GF-D8 (cell line): ENCODE data around the gene DDX56.
"Not testable (repeated sequence)": the region's sequence is repeated elsewhere in the genome, so short reads cannot be mapped to it uniquely, and the experiment has no call there.

ENCODE experiments used
- DNase-seq: peaks from one replicate; lab custom pipeline; 2025; lab: John Stamatoyannopoulos, UW

Gene DDX56

DNA sequence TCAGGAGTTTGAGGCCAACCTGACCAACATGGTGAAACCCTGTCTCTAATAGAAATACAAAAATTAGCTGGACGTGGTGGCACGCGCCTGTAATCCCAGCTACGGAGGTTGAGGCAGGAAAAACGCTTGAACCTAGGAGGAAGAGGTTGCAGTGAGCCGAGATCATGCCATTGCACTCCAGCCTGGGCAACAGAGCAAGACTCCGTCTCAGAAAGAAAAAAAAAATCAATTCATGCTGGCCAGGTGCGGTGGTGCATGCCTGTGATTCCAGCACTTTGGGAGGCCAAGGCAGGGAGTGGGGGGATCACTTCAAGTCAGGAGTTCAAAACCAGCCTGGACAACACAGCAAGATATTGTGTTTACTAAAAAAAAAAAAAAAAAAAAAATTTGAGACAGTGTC, 23.5 kb upstream of the DDX56 start:
- not testable (repeated sequence) for DNase-seq

DNA sequence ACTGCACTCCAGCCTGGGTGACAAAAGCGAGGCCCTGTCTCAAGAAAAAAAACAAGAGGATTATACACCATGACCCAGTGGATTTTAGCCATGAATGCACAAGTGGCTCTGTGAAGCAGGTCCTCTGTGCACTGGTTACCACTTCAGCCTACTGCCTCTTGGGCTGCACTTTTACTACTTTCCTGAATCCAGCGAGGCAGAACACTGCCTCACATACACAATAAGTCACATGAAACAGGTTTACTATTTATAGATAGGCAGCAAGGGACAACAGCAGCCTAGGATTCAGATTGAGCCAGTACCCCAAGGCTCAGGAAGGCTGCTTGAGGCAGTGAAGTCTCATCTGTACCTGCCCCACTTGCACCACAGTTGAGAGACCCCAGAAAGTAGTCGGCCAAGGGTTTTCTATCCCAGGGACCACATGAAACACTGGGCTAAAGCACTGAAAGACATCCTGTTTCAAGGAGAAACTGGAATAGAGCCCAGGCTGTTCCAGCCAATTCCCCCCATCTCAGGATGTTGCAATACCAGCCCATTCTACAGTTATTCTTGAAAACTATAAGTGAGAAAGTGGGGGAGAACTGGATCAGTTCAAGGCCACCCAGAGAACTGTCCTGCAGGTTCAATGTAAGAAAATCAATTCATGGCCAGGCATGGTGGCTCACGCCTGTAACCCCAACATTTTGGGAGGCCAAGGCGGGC, 22.4 kb upstream of the DDX56 start:
- DNase-seq: no peak

DNA sequence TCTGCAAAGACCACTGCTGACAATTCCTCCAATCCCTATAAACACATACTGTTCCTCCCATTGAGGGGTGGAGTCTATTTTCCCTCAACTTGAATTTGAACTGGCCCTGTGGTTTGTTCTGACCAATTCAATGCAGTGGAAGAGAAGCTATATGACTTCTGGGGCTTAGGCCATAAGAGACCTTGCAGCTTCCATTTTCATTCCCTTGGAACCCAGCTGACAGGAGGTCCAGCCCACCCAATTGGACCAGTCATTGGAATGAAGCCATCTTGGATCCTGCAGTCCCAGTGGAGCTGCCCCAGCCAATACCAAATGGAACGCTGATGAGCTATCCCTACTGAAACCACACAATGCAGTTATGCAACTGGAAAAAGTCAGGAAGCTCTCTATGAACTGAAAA, 17.2 kb upstream of the DDX56 start:
- no peak for DNase-seq

DNA sequence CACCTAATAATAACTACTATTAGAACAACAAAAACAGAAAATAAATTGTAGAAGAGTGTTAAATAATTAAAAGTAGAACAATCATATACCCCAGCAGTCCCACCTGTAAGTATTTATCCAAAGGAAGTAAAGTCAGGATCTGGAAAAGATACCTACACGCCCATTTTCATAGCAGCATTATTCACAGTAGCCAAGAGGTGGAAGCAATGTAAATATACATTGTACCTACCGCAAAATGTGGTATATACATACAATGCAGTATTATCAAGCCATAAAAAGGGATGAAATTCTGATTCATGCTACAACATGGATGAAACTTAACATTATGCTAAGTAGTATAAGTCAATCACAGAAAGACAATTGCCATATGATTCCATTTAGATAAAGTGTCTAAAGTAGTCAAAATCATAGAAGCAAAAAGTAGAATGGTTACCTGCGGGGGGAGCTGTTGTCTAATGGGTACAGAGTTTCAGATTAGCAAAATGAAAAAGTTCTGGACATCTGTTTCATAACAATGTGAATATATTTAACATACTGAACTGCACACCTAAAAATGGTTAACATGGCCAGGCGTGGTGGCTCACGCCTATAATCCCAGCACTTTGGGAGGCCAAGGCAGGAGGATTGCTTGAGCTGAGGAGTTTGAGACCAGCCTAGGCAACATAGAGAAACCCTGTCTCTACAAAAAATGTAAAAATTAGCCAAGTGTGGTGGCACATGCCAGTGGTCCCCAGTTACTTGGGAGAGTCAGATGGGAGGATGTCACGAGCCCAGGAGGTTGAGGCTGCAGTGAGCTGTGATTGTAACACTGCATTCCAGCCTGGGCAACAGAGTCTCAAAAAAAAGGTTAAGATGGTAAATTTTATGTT, 14.4 kb upstream of the DDX56 start:
- DNase-seq: peak; percentile 53

DNA sequence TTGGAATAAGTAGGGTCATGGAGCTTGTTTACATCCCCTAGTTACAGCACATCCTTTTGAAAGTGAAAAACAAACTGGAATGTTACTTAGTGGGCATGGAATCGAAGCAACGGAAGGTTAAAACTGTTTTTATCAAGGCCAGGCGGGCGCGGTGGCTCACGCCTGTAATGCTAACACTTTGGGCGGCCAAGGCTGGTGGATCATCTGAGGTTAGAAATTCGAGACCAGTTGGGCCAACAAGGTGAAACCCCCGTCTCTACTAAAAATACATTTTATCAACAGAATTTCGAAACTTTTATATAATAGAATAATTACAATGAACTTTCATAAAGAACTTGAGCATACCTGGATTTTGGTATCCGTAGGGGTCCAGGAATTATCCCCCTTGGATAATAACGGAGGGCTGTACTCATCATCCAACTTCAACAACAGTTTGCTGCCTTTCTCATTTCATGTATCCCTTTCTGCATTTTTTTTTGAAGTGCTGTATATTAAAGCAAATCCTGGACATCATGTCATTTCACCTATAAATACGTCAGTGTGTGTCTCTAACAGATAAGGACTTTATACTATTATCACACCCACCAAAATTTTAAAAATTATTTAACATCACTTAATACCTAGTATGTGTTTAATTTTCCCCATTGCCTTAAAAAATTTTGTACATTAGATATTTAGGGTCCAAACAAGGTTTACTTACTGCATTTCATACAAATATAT, 9.6 kb upstream of the DDX56 start:
- DNase-seq: no peak

DNA sequence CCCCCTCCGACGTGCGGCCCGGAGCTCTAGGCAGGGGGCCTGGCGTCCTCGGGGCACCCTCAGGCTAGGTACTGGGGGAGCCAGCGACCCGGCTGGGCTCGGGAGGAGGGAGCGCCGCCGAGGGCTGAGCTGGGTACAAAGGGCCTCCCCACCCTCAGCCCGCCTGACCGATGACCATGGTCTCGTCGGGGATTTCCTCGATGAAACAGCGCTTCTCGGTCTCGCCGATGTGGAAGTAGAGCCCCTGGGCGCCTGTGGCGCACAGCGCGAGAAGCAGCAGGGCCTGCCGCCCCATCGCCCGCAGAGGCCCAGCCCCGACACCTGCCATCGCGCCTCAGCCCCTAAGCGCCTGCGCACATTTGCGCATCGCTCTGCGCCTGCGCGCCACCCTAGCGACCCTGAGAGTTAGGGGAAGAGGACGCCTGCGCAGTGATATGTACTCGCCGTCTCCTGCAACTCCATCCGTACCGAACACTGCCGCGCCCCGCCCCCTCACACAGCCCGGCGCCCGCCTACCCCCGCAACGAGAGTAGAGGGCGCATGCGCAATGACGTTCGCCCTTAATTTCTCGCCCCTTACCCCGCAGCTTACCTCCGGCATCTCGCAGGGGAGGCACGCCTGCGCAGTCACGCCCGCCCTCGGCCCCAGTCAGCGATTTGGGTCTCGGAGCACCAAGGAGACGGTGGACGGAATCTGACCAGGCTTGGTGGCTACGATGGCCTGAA, 8.3 kb upstream of the DDX56 start, which contains the start of gene TMED4:
Gene TMED4, minus strand, starts transcription at position 353 of the 725 bp plus-strand sequence. Its CDS starts 25 bp downstream, at position 328.
- DNase-seq: peak; percentile 99

DNA sequence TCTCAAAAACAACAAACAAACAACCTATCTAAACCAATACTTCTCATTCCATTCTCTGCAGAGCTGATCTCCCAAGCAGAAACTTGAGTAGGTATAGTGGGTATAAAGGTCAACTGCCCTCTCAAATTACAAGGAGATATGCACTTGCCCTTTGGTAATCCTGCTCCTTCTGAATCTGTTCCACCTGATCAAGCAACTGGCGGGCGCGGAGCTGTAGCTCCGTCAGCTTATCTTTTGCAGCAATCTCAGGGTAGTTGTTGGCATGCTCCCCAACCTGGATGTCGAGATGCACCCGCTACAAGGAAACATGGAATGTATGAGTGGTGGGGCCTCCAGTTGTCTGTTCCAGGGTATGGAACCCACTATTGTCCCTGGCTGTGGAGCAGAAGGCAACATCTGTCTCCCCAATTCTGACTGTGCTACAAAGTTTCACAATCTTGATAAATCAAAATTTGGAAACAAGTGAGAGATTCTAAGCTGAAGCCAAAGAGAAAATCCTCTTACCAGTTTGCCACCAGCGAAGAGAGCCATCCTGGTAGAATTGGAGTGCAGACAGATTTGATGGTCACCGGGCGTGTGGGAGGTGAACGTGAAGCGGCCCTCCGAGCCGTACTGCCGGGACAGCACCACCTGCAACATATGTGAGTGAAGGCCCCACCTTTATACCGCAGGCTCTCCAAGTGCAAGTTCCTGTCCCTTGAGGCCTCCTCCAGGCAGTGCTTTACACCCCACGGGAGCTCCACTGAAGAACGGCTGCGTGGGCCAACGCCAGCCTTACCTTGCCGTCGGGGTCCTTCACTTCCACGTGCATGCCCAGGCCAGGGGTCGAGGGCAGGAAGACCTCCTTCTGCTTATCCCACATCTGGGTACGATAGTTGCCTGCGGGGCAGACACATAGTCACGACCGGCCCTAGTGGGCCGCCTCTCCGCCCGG, 7.5 kb upstream of the DDX56 start:
- peak; percentile 13 for DNase-seq

DNA sequence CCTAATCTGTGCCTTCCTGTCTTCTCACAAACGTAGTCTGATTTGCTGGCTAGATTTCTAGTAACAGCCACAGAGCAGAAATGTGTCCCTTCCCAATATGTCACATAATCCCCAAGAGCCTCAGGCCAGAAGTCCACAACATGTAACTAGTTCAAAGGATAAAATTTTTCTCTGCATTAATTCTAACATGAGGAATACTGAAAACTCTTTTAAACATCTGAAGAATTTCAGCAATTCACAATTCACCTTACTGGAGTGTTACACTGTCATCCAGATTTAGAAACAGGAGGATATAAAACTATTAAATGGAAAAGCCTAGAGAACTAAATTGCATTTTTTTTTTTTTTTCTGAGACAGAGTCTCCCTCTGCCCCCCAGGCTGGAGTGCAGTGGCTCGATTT, 2.5 kb upstream of the DDX56 start:
- DNase-seq: no peak

DNA sequence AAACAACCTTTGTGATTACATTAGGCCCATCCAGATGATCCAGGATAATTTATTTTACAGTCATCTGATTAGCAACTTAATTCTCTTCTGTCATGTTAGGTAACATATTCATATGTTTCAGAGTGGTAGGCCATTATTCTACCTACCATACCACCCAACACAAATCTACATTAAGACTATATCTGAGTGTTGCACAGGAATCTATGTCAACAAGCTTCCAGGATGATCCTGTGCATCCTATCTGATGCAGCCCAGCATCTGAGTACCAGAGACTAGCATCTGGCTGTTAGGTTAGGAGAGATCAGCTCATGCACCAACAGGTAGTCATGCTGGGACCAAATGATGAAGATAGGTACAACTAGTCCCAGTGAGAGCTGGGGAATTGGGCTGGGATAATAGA, 1.3 kb upstream of the DDX56 start:
- no peak for DNase-seq

DNA sequence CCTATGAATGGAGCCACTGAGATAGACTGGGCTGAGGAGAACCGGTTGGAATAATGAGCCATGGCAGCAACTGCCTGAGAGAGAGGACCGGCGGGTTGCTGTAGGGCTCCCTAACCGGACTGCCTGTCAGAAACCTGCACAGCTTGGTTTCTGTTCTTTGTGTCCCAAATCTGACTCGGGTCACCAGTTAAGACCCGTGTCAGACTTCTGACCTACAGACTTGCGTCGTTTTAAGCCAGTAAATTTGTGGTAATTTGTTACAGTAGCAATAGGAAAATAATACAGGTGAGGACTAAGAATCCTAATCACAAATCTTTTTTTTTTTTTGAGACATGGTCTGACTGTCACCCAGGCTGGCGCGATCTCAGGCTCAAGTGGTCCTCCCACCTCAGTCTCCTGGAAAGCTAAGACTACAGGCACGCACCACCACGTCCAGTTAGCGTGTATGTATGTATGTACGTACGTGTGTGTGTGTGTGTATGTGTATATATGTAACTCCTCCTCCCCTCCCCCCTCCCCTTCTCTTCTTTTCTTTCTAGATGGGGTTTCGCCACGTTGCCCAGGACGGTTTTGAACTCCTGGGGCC, 672 bp upstream of the DDX56 start:
- DNase-seq: no peak

DNA sequence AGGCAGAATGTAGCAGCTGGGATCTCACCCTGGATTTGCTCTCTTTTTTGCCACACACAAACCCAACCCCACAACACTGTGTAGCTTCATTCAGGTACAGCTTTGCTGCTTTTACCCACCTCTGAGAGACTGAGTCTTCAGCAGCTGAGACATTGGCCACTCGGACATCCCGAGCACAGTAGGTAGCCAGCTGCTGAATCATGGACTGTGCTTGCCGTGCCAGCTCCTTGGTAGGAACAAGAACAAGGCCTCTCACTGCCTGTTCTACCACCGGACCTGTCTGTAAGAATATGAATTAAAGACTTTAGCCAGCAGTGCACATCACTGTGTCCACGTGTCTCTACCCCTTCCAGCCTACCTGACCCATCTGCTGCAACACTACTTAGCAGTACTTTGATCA, 937 bp downstream of the DDX56 start:
- no peak for DNase-seq

DNA sequence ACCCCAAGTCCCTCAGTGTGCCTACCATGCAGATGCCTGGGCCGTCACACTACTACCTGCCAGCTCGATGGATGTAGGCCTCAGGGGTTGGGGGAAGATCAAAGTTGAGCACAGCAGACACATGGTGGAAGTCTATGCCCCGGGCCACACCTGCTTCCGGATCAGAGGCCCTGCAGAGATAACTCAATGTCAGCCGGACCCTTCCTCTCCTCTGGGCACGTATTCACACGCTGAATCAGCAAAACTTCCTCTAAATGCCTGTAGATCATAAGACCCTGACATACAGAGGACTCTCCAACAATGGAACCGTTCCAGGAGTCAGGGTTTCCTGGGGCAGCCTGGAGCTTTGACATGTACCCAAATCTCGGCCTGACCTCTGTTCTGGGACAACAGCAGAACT, 3.7 kb downstream of the DDX56 start:
- no peak for DNase-seq

DNA sequence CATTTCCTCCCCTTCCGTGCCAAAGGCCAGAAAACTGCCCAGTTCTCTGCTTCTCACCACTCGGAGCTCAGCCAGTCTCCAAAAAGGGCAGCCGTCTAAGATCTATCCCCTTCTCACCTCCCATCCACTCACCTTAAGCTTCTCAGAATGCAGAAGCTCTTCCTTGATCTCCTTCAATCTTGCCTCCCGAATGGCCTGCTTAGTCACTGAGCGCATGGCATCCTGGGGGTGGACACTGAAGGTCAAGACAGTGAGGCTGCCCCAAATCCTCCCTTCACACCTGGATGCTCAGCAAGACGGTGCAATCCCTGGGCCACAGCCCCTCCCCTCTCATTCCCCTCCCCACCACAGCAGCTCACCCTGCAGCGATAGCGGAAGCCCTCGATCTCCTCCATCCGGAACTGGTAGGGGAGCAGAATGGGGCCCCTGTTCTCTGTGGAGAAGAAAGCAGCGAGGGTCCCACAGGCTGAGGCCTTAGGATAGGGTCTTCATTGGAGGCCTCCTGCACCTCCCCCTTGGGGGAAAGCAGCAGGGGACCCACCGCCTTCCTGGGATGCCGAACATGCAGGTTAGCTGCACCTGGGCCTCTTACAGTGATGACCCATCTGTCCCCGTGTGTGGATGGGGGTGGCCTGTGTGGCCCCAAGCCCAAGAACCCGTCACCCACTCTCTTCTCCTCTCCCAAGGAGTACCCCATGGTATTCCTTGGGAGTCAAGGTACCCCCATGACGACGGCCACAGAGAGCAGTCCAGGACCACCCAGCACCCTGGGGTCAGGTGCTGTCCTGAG, 4.7 kb downstream of the DDX56 start:
- no peak for DNase-seq

DNA sequence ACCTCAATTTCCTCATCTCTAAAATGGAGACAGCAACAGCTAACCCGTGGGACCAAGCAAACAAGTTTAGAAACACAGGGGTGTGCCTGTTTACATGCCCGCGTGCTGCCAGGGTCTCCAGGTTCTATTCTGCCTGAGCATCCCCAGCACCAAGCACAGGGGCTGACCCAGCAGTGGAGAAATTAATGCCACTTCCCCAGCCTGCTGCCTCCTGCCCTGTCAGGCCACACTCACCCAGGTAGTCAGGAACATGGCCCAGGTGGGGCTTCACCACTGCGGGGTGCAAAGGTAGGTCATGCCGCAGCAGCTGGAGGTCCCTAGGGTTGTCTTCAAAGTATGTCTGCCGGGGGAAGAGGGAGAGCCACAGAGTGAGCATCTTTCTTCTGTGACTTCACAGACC, 5.8 kb downstream of the DDX56 start:
- DNase-seq: no peak

DNA sequence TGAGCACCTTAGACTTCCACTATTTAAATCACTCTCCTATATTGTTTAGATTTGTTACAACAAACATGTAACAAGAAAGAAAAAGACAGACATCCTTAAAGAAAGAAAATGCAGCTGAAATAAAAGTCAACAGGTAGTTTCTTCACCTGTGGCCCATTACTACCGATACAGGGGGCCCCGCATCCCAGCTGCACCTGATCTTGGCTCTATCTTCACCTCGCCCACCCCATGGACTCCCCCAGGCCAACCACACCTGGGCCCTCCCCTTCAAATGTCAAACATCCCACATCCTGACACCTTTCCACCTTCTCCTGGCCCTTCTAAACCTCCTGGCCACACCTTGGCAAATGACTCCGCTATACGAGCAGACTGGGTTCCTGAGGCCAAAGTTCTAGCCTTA, 7.0 kb downstream of the DDX56 start:
- DNase-seq: no peak

DNA sequence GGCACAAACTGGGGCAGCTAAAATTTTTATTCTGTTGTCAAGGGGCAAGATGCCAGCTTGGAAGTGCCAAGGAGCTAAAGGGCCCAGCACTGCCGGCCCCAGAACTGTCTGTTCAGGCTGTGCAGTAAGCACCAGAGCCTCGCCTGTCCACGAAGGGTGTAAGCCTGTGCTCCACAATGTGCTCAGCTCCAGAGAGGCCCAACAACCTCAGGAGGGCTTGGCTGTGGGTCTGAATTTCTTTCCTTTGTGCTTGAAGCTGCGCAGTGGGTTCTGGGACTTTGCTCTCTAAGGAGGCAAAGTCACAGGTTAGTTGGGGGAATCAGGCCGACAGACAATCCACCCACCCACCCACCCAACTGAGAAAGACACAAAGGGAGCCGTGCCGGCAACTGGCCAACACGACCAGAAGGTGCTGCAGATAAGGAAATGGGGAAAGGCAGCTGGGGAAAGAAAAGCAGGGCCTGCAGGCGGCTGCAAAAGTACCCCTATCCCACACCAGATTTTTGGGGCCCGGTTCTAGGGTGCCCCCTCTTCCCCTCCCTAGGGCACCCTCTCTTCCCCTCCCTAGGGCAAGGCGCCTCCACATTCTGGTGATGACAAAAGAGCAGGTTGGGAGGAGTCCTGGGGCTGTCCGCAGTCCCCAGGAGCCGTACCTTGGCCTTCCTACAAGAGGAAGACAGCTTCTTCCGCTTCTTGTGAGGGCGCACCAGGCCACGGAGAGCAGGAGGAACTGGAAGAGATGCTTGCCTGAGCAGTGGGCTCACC, 7.7 kb downstream of the DDX56 start:
- DNase-seq: no peak

DNA sequence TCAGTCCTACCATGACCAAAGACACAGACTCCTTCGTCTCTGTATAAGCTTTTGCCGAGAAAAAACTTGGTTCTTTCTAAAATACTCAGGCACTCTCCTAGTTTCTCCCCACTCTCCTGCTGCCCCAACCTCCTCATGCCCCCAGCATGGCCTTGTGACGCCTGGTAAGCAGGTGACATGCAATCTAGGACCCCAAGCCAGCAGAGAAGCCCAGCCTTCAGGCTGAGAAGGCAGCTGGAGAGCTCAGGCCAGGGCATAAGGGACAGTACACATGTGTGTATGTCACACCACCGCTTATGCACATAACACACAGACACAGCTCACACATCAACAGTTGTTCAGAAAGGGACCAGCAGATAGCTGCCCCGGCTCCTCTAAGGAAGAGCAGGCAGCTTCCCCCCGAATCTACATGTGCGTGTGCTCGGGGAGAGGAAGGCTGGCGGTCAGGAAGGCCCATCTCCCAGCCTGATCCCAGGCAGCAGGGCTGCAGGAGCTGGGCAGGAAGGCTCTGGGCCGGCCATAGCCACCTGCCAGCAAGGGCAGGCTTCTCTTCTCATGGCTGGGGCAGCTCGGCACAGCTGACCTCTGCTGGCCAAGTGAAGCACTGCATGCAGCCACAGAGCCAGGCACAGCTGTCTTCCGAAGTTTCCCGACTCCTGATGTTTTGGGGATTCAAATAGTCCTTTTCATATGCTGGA, 8.5 kb downstream of the DDX56 start:
- DNase-seq: no peak

DNA sequence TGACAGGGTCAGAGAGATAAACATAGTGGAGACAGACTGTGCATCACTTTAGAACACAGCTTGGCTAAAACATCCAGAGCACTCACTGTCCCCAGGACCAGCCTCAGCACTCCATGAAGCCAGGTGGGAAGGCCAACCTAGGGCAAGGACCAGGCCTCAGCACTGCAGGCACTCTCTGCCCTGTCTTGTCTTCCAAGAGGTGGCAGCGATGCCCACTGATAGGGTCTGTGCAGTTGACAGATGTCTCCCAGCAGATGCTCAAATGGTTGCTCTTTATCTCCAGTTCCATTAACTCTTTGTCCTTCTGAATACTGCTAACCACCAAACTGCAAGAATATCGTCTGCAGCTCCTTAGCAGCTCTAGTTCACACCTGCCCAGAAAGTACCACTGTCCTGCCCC, 9.1 kb downstream of the DDX56 start:
- DNase-seq: no peak
